ENCODE measurements around the gene GARIN5B.
A peak's percentile ranks its signal among the peaks of the same experiment; 100 is the strongest.

The GARIN5B gene

GRCh38 chr19:55347442-55348009 lies 15.5 kb downstream of the GARIN5B start:
- peaks cover 0 to 8% of the 10 kb centered on the region in 2 donors for H3K36me3 ChIP-seq (ENCODE audit: control insufficient read depth in 2 of 2, insufficient read depth in 2 of 2, low read length in 2 of 2)
- peaks cover 16 to 24% of the 10 kb centered on the region in 2 donors for H3K4me1 ChIP-seq (ENCODE audit: control insufficient read depth in 2 of 2, insufficient read depth in 2 of 2, low read length in 2 of 2)
- peaks cover 5 to 7% of the 10 kb centered on the region in 2 donors for H3K27me3 ChIP-seq (ENCODE audit: control insufficient read depth in 2 of 2, insufficient read depth in 2 of 2, low read length in 2 of 2)
- H3K4me3 ChIP-seq (ENCODE audit: low read length in 2 of 2), result no peak overlapping the region
- H3K9me3 ChIP-seq (ENCODE audit: control insufficient read depth in 2 of 2, low read length in 2 of 2), result no peaks in the 10 kb centered on the region
- H3K27ac ChIP-seq (ENCODE audit: low read depth in 2 of 2, low read length in 2 of 2), result no peak overlapping the region
- no peak overlapping the region for H3K9ac ChIP-seq (ENCODE audit: low read depth in 1 of 2, low read length in 2 of 2)

- H3K36me3 ChIP-seq (ENCODE audit: control insufficient read depth in 2 of 2, insufficient read depth in 2 of 2, low read length in 2 of 2), result peaks cover 0 to 8% of the 10 kb centered on the region in 2 donors
- H3K27ac ChIP-seq (ENCODE audit: low read depth in 2 of 2, low read length in 2 of 2), result no peak overlapping the region
- no peak overlapping the region for H3K9ac ChIP-seq (ENCODE audit: low read depth in 1 of 2, low read length in 2 of 2)
- peaks cover 13 to 20% of the 10 kb centered on the region in 2 donors for H3K4me1 ChIP-seq (ENCODE audit: control insufficient read depth in 2 of 2, insufficient read depth in 2 of 2, low read length in 2 of 2)
- H3K27me3 ChIP-seq (ENCODE audit: control insufficient read depth in 2 of 2, insufficient read depth in 2 of 2, low read length in 2 of 2), result peaks cover 0 to under 1% of the 10 kb centered on the region in 2 donors
- H3K4me3 ChIP-seq (ENCODE audit: low read length in 2 of 2), result no peak overlapping the region
- no peaks in the 10 kb centered on the region for H3K9me3 ChIP-seq (ENCODE audit: control insufficient read depth in 2 of 2, low read length in 2 of 2)
Observed at GRCh38 chr19:55346725-55347441, 16.2 kb downstream of the GARIN5B start.

- H3K4me1 ChIP-seq (ENCODE audit: control insufficient read depth in 2 of 2, insufficient read depth in 2 of 2, low read length in 2 of 2), result peaks cover 17 to 24% of the 10 kb centered on the region in 2 donors
- H3K9ac ChIP-seq (ENCODE audit: low read depth in 1 of 2, low read length in 2 of 2), result no peak overlapping the region
- H3K27ac ChIP-seq (ENCODE audit: low read depth in 2 of 2, low read length in 2 of 2), result no peak overlapping the region
- H3K27me3 ChIP-seq (ENCODE audit: control insufficient read depth in 2 of 2, insufficient read depth in 2 of 2, low read length in 2 of 2), result no peaks in the 10 kb centered on the region
- peaks cover 0 to 8% of the 10 kb centered on the region in 2 donors for H3K36me3 ChIP-seq (ENCODE audit: control insufficient read depth in 2 of 2, insufficient read depth in 2 of 2, low read length in 2 of 2)
- H3K9me3 ChIP-seq (ENCODE audit: control insufficient read depth in 2 of 2, low read length in 2 of 2), result no peaks in the 10 kb centered on the region
- no peak overlapping the region for H3K4me3 ChIP-seq (ENCODE audit: low read length in 2 of 2)
Observed at GRCh38 chr19:55345818-55346724, 17.0 kb downstream of the GARIN5B start.

- no peak overlapping the region for H3K9ac ChIP-seq (ENCODE audit: low read depth in 1 of 2, low read length in 2 of 2)
- no peak overlapping the region for H3K27ac ChIP-seq (ENCODE audit: low read depth in 2 of 2, low read length in 2 of 2)
- no peaks in the 10 kb centered on the region for H3K27me3 ChIP-seq (ENCODE audit: control insufficient read depth in 2 of 2, insufficient read depth in 2 of 2, low read length in 2 of 2)
- H3K4me3 ChIP-seq (ENCODE audit: low read length in 2 of 2), result no peak overlapping the region
- H3K36me3 ChIP-seq (ENCODE audit: control insufficient read depth in 2 of 2, insufficient read depth in 2 of 2, low read length in 2 of 2), result peaks cover 0 to 8% of the 10 kb centered on the region in 2 donors
- H3K4me1 ChIP-seq (ENCODE audit: control insufficient read depth in 2 of 2, insufficient read depth in 2 of 2, low read length in 2 of 2), result peaks cover 19 to 25% of the 10 kb centered on the region in 2 donors
- no peaks in the 10 kb centered on the region for H3K9me3 ChIP-seq (ENCODE audit: control insufficient read depth in 2 of 2, low read length in 2 of 2)
Observed at GRCh38 chr19:55345101-55345817, 17.8 kb downstream of the GARIN5B start.

- Histone ChIP-seq H3K36me3 (ENCODE audit: control insufficient read depth in 2 of 2, insufficient read depth in 2 of 2, low read length in 2 of 2) (peaks cover 0 to 8% of the 10 kb centered on the region in 2 donors), H3K9me3 (ENCODE audit: control insufficient read depth in 2 of 2, low read length in 2 of 2) (no peaks in the 10 kb centered on the region), H3K27ac (ENCODE audit: low read depth in 2 of 2, low read length in 2 of 2) (no peak overlapping the region), H3K4me1 (ENCODE audit: control insufficient read depth in 2 of 2, insufficient read depth in 2 of 2, low read length in 2 of 2) (peaks cover 22 to 25% of the 10 kb centered on the region in 2 donors), H3K9ac (ENCODE audit: low read depth in 1 of 2, low read length in 2 of 2) (no peak overlapping the region), H3K27me3 (ENCODE audit: control insufficient read depth in 2 of 2, insufficient read depth in 2 of 2, low read length in 2 of 2) (no peaks in the 10 kb centered on the region), H3K4me3 (ENCODE audit: low read length in 2 of 2) (no peak overlapping the region)
Observed at GRCh38 chr19:55344444-55344843, 18.6 kb downstream of the GARIN5B start.

- Histone ChIP-seq H3K36me3 (ENCODE audit: control insufficient read depth in 2 of 2, insufficient read depth in 2 of 2, low read length in 2 of 2) (peaks cover 0 to 8% of the 10 kb centered on the region in 2 donors), H3K27me3 (ENCODE audit: control insufficient read depth in 2 of 2, insufficient read depth in 2 of 2, low read length in 2 of 2) (no peaks in the 10 kb centered on the region), H3K4me1 (ENCODE audit: control insufficient read depth in 2 of 2, insufficient read depth in 2 of 2, low read length in 2 of 2) (peaks cover 30 to 34% of the 10 kb centered on the region in 2 donors), H3K9me3 (ENCODE audit: control insufficient read depth in 2 of 2, low read length in 2 of 2) (no peaks in the 10 kb centered on the region), H3K27ac (ENCODE audit: low read depth in 2 of 2, low read length in 2 of 2) (no peak overlapping the region), H3K9ac (ENCODE audit: low read depth in 1 of 2, low read length in 2 of 2) (peak overlapping the region in 1 of 2 donors; percentile 6), H3K4me3 (ENCODE audit: low read length in 2 of 2) (peak overlapping the region in 1 of 2 donors; percentile 45)
Observed at GRCh38 chr19:55341595-55342531, 21.2 kb downstream of the GARIN5B start.

GRCh38 chr19:55341171-55341588 lies 21.9 kb downstream of the GARIN5B start:
- no peaks in the 10 kb centered on the region for H3K27me3 ChIP-seq (ENCODE audit: control insufficient read depth in 2 of 2, insufficient read depth in 2 of 2, low read length in 2 of 2)
- peak overlapping the region; percentile 87 to 96 for H3K9ac ChIP-seq (ENCODE audit: low read depth in 1 of 2, low read length in 2 of 2)
- peak overlapping the region; percentile 76 to 86 for H3K4me3 ChIP-seq (ENCODE audit: low read length in 2 of 2)
- H3K36me3 ChIP-seq (ENCODE audit: control insufficient read depth in 2 of 2, insufficient read depth in 2 of 2, low read length in 2 of 2), result peaks cover 0 to 8% of the 10 kb centered on the region in 2 donors
- H3K27ac ChIP-seq (ENCODE audit: low read depth in 2 of 2, low read length in 2 of 2), result peak overlapping the region; percentile 84 to 87
- H3K4me1 ChIP-seq (ENCODE audit: control insufficient read depth in 2 of 2, insufficient read depth in 2 of 2, low read length in 2 of 2), result peaks cover 30 to 33% of the 10 kb centered on the region in 2 donors
- H3K9me3 ChIP-seq (ENCODE audit: control insufficient read depth in 2 of 2, low read length in 2 of 2), result no peaks in the 10 kb centered on the region

- H3K9ac ChIP-seq (ENCODE audit: low read depth in 1 of 2, low read length in 2 of 2), result peak overlapping the region; percentile 87 to 96
- no peaks in the 10 kb centered on the region for H3K27me3 ChIP-seq (ENCODE audit: control insufficient read depth in 2 of 2, insufficient read depth in 2 of 2, low read length in 2 of 2)
- no peaks in the 10 kb centered on the region for H3K9me3 ChIP-seq (ENCODE audit: control insufficient read depth in 2 of 2, low read length in 2 of 2)
- peak overlapping the region; percentile 76 to 86 for H3K4me3 ChIP-seq (ENCODE audit: low read length in 2 of 2)
- H3K4me1 ChIP-seq (ENCODE audit: control insufficient read depth in 2 of 2, insufficient read depth in 2 of 2, low read length in 2 of 2), result peaks cover 26 to 29% of the 10 kb centered on the region in 2 donors
- H3K36me3 ChIP-seq (ENCODE audit: control insufficient read depth in 2 of 2, insufficient read depth in 2 of 2, low read length in 2 of 2), result peaks cover 0 to 8% of the 10 kb centered on the region in 2 donors
- peak overlapping the region; percentile 84 to 87 for H3K27ac ChIP-seq (ENCODE audit: low read depth in 2 of 2, low read length in 2 of 2)
Observed at GRCh38 chr19:55340784-55341147, 22.3 kb downstream of the GARIN5B start.

Measured in mucosa of rectum (tissue), 2 donors.